GM23338 (cell line): Measurements from ENCODE around the gene TLE3. TPM values are rescaled to one million over a fixed set of nuclear protein-coding genes. Genes with fewer than 3 reads are reported as not detected.

Experiments used
- ATAC-seq: fragments of 200-7000 bp; cut with Tn5 transposase; 3 replicates; pipeline ENCODE4 v1.9.1; 2020
- DNase-seq: peaks from one replicate; pipeline ENCODE4 v3.0.0-alpha.2; 2015; ENCODE audit warnings: low spot score
- H2AFZ ChIP-seq: fragments of 200-600 bp; sonication (generic); 2 replicates; pipeline ENCODE4 v1.8.0; 2016; ENCODE audit warnings: antibody characterized with exemption, mild to moderate bottlenecking, moderate library complexity
- H3F3A ChIP-seq: fragments of 200-600 bp; sonication (generic); replicated peaks from 2 replicates; pipeline ENCODE4 v1.8.0; 2017; ENCODE audit warnings: antibody characterized with exemption, mixed run types, low read depth
- H3K27ac ChIP-seq: fragments of 200-600 bp; sonication (generic); 2 replicates; pipeline ENCODE4 v1.6.1; 2016; ENCODE audit warnings: low read depth
- H3K27me3 ChIP-seq: fragments of 200-600 bp; sonication (generic); 2 replicates; pipeline ENCODE4 v1.8.0; 2016; ENCODE audit warnings: mild to moderate bottlenecking, mixed run types, moderate library complexity; ENCODE audit not compliant: insufficient read depth
- H3K36me3 ChIP-seq: fragments of 200-600 bp; sonication (generic); 2 replicates; pipeline ENCODE4 v1.8.0; 2016; ENCODE audit warnings: mild to moderate bottlenecking; ENCODE audit not compliant: insufficient read depth
- H3K4me1 ChIP-seq: fragments of 200-600 bp; sonication (generic); 2 replicates; pipeline ENCODE4 v1.8.0; 2016; ENCODE audit warnings: mild to moderate bottlenecking, moderate library complexity; ENCODE audit not compliant: insufficient read depth
- H3K4me2 ChIP-seq: fragments of 200-600 bp; sonication (generic); 2 replicates; pipeline ENCODE4 v1.7.1; 2017; ENCODE audit warnings: mixed run types
- H3K4me3 ChIP-seq: fragments of 200-600 bp; sonication (generic); 2 replicates; pipeline ENCODE4 v1.6.1; 2016; ENCODE audit warnings: mixed run types
- H3K79me2 ChIP-seq: fragments of 200-600 bp; sonication (generic); replicated peaks from 2 replicates; pipeline ENCODE4 v1.8.0; 2017; ENCODE audit warnings: mild to moderate bottlenecking; ENCODE audit not compliant: insufficient read depth
- H3K9me2 ChIP-seq: fragments of 200-600 bp; sonication (generic); 2 replicates; pipeline ENCODE4 v1.8.0; 2017; ENCODE audit not compliant: insufficient read depth
- H4K20me1 ChIP-seq: fragments of 200-600 bp; sonication (generic); replicated peaks from 2 replicates; pipeline ENCODE4 v1.8.0; 2017; ENCODE audit warnings: mild to moderate bottlenecking; ENCODE audit not compliant: insufficient read depth
- H3K27ac Mint-ChIP-seq: 2 replicates; pipeline ENCODE4 v1.8.0; 2020; ENCODE audit warnings: inconsistent platforms, mild to moderate bottlenecking, moderate library complexity, mixed read lengths
- H3K27me3 Mint-ChIP-seq: 3 replicates; pipeline ENCODE4 v1.8.0; 2022; ENCODE audit warnings: low read depth, mild to moderate bottlenecking, moderate library complexity, mixed read lengths, inconsistent platforms; ENCODE audit not compliant: insufficient read depth, poor library complexity
- H3K36me3 Mint-ChIP-seq: 3 replicates; pipeline ENCODE4 v1.8.0; 2021; ENCODE audit warnings: low read depth, mild to moderate bottlenecking, inconsistent platforms, moderate library complexity, mixed read lengths
- H3K4me1 Mint-ChIP-seq: 3 replicates; pipeline ENCODE4 v1.8.0; 2020; ENCODE audit warnings: mild to moderate bottlenecking, inconsistent platforms, mixed read lengths
- H3K4me3 Mint-ChIP-seq: 3 replicates; pipeline ENCODE4 v1.8.0; 2021; ENCODE audit warnings: moderate library complexity, mild to moderate bottlenecking, inconsistent platforms, mixed read lengths
- H3K9me3 Mint-ChIP-seq: 3 replicates; pipeline ENCODE4 v1.8.0; 2020; ENCODE audit warnings: moderate library complexity, mild to moderate bottlenecking, inconsistent platforms, mixed read lengths
- EZH2 ChIP-seq: fragments of 200-600 bp; sonication (generic); IDR thresholded peaks from one replicate; pipeline ENCODE4 v1.8.0; 2017; ENCODE audit warnings: antibody characterized with exemption, mild to moderate bottlenecking, low read depth; ENCODE audit not compliant: unreplicated experiment
- polyA plus RNA-seq: library from polyadenylated mRNA; unstranded; fragments of >200 nt; fragmentation: Nextera tagmentation; extraction: Ambion mirVana; gene quantifications from 2 replicates; pipeline ENCODE4 v1.2.1, GENCODE V29; 2016
- total RNA-seq: library from RNA; depleted of rRNA; stranded (reverse); fragments of >200 nt; shearing (Covaris generic); gene quantifications from 2 replicates; pipeline ENCODE4 v1.2.3, GENCODE V29; 2014
- TF ChIP-seq, protein P1 (sequence below), 2 experiments: fragments of 200-600 bp in 1 of 2; sonication (generic) in 1 of 2; conservative IDR thresholded peaks; 2 replicates each; pipeline versions ENCODE4 v1.5.1 to v1.6.1; 2016 to 2017; ENCODE audit warnings: antibody characterized with exemption in 2 of 2, low read depth in 2 of 2, mild to moderate bottlenecking in 2 of 2, moderate library complexity in 1 of 2
- TF ChIP-seq, protein P2 (sequence below): fragments of 250-450 bp; sonication (Bioruptor Pico); IDR thresholded peaks from 2 replicates; pipeline ENCODE4 v1.5.0; 2020; ENCODE audit warnings: mild to moderate bottlenecking, moderate library complexity

The TLE3 gene
- total and polyA plus RNA-seq, 2 experiments from 2014 or later, result 10.4 to 79.5 TPM

DNA sequence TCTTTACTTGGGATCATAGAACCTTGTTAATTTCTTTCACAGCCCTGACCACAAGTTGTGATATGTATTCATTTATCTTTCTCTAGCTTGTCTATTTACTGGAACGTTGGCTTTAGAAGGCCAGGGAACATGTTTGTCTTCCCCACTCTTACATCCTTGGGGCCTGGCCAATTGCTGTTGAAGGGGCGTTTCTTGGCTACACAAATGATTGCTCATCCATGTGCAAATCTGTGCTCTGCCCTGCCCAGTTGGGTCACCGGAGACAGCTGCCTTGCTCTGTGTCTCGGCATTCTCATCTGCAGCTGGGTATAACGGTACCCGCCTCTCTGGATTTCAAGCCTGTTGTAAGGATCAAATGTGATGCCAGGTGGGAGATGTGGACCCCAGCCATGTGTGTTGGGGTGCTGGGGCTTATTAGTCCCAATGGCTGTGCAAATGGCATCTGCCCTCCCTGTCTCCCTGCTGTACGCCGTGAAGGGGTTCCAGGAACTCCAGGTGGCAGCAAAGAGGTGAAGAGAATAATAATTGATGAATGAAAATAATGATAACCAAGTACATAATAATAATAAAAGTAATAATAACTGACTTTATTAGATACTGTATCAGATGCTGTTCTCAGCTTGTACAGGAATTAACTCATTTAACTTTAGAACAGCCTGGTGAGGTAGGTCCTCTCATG is 24.0 kb upstream of the TLE3 start:
- no peaks in the 10 kb centered on the region for H3K4me1 ChIP-seq
- no peaks in the 10 kb centered on the region for H3K9me2 ChIP-seq
- no peak overlapping the region for H2AFZ ChIP-seq
- no peak overlapping the region for H3K4me3 Mint-ChIP-seq
- no peaks in the 10 kb centered on the region for H3K36me3 Mint-ChIP-seq
- no peaks in the 10 kb centered on the region; the same call in 2 of the 3 replicates for H3K4me1 Mint-ChIP-seq
- TF ChIP-seq, protein P1, sequence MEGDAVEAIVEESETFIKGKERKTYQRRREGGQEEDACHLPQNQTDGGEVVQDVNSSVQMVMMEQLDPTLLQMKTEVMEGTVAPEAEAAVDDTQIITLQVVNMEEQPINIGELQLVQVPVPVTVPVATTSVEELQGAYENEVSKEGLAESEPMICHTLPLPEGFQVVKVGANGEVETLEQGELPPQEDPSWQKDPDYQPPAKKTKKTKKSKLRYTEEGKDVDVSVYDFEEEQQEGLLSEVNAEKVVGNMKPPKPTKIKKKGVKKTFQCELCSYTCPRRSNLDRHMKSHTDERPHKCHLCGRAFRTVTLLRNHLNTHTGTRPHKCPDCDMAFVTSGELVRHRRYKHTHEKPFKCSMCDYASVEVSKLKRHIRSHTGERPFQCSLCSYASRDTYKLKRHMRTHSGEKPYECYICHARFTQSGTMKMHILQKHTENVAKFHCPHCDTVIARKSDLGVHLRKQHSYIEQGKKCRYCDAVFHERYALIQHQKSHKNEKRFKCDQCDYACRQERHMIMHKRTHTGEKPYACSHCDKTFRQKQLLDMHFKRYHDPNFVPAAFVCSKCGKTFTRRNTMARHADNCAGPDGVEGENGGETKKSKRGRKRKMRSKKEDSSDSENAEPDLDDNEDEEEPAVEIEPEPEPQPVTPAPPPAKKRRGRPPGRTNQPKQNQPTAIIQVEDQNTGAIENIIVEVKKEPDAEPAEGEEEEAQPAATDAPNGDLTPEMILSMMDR (conservative IDR thresholded peaks at IDR 0.05; ENCODE audit: low read depth in 2 of 2), result peak; percentile 12 to 33; a peak in 1 of 4 replicates
- TF ChIP-seq, protein P2, sequence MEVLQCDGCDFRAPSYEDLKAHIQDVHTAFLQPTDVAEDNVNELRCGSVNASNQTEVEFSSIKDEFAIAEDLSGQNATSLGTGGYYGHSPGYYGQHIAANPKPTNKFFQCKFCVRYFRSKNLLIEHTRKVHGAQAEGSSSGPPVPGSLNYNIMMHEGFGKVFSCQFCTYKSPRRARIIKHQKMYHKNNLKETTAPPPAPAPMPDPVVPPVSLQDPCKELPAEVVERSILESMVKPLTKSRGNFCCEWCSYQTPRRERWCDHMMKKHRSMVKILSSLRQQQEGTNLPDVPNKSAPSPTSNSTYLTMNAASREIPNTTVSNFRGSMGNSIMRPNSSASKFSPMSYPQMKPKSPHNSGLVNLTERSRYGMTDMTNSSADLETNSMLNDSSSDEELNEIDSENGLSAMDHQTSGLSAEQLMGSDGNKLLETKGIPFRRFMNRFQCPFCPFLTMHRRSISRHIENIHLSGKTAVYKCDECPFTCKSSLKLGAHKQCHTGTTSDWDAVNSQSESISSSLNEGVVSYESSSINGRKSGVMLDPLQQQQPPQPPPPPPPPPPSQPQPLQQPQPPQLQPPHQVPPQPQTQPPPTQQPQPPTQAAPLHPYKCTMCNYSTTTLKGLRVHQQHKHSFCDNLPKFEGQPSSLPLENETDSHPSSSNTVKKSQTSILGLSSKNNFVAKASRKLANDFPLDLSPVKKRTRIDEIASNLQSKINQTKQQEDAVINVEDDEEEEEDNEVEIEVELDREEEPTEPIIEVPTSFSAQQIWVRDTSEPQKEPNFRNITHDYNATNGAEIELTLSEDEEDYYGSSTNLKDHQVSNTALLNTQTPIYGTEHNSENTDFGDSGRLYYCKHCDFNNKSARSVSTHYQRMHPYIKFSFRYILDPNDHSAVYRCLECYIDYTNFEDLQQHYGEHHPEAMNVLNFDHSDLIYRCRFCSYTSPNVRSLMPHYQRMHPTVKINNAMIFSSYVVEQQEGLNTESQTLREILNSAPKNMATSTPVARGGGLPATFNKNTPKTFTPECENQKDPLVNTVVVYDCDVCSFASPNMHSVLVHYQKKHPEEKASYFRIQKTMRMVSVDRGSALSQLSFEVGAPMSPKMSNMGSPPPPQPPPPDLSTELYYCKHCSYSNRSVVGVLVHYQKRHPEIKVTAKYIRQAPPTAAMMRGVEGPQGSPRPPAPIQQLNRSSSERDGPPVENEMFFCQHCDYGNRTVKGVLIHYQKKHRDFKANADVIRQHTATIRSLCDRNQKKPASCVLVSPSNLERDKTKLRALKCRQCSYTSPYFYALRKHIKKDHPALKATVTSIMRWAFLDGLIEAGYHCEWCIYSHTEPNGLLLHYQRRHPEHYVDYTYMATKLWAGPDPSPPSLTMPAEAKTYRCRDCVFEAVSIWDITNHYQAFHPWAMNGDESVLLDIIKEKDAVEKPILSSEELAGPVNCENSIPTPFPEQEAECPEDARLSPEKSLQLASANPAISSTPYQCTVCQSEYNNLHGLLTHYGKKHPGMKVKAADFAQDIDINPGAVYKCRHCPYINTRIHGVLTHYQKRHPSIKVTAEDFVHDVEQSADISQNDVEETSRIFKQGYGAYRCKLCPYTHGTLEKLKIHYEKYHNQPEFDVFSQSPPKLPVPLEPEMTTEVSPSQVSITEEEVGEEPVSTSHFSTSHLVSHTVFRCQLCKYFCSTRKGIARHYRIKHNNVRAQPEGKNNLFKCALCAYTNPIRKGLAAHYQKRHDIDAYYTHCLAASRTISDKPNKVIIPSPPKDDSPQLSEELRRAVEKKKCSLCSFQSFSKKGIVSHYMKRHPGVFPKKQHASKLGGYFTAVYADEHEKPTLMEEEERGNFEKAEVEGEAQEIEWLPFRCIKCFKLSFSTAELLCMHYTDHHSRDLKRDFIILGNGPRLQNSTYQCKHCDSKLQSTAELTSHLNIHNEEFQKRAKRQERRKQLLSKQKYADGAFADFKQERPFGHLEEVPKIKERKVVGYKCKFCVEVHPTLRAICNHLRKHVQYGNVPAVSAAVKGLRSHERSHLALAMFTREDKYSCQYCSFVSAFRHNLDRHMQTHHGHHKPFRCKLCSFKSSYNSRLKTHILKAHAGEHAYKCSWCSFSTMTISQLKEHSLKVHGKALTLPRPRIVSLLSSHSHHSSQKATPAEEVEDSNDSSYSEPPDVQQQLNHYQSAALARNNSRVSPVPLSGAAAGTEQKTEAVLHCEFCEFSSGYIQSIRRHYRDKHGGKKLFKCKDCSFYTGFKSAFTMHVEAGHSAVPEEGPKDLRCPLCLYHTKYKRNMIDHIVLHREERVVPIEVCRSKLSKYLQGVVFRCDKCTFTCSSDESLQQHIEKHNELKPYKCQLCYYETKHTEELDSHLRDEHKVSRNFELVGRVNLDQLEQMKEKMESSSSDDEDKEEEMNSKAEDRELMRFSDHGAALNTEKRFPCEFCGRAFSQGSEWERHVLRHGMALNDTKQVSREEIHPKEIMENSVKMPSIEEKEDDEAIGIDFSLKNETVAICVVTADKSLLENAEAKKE (CRISPR knock-in tag), result no peak
- TF ChIP-seq EZH2, result no peak
- H3K4me2 ChIP-seq, result no peak overlapping the region
- H3K27me3 ChIP-seq, result no peaks in the 10 kb centered on the region
- no peaks in the 10 kb centered on the region for H3K79me2 ChIP-seq
- H3K36me3 ChIP-seq, result no peaks in the 10 kb centered on the region
- peaks cover 10% of the 10 kb centered on the region for H3K27me3 Mint-ChIP-seq
- no peaks in the 10 kb centered on the region for H4K20me1 ChIP-seq
- no peak overlapping the region for H3K4me3 ChIP-seq
- no peaks in the 10 kb centered on the region for H3K9me3 Mint-ChIP-seq
- no peak for ATAC-seq
- no peak overlapping the region for H3K27ac Mint-ChIP-seq
- H3K27ac ChIP-seq, result no peak overlapping the region
- H3F3A ChIP-seq, result no peaks in the 10 kb centered on the region
- DNase-seq, result no peak
